Astrocyte of the spinal cord (primary cell): Measurements from ENCODE around the gene NEK9.

Experiments used
- DNase-seq: peaks from one replicate; pipeline ENCODE4 v3.0.0; 2011; ENCODE audit warnings: low read depth, low spot score
- H3K4me3 ChIP-seq: 2 replicates; pipeline ENCODE4 v1.5.1; 2011; ENCODE audit warnings: low read depth, mild to moderate bottlenecking, low read length, moderate library complexity
- CTCF ChIP-seq: IDR thresholded peaks from 2 replicates; pipeline ENCODE4 v1.5.1; 2012; ENCODE audit warnings: low read depth, mild to moderate bottlenecking, low read length, inconsistent platforms
- in situ Hi-C: cut with HindIII; loops from 2 replicates; pipeline ENCODE4 v1.10.0; 2017; ENCODE audit warnings: low sequenced_read_pairs

NEK9 gene

GRCh38 chr14:75042035-75042434 is 84.8 kb downstream of the NEK9 start:
- DNase-seq = peak; percentile 45
- no peak for TF ChIP-seq CTCF
- in situ Hi-C loops = no loop called here
- no peak overlapping the region for H3K4me3 ChIP-seq

DNA sequence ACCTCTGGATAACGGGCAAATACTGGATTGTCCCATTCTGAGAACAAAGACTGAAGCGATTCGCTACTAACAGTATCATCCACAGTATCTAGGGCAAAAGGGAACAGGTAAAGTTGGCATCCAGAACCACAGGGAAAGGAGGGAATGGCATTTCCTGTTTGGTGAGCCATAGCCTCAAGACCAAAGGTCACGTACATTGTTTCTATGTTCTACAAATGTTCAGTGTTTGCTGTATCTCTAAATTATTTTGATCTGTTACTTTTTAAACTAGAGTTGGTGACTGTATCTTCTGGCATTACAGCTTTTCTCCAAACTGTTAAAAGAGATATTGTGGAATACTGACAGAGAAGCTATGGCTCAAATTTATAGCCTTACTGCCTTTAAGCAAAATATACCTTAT is 85.2 kb downstream of the NEK9 start:
- TF ChIP-seq CTCF = no peak
- in situ Hi-C loops = no loop called here
- no peak overlapping the region for H3K4me3 ChIP-seq
- DNase-seq = no peak

- in situ Hi-C loops = no loop called here
- TF ChIP-seq CTCF = no peak
Observed at GRCh38 chr14:75040959-75041358, 85.9 kb downstream of the NEK9 start.

GRCh38 chr14:75040507-75040906 is 86.3 kb downstream of the NEK9 start:
- H3K4me3 ChIP-seq = no peak overlapping the region
- in situ Hi-C loops = no loop called here
- no peak for DNase-seq
- no peak for TF ChIP-seq CTCF

More at GRCh38 chr14:75040959-75041358, 85.9 kb downstream of the NEK9 start:
- H3K4me3 ChIP-seq = no peak overlapping the region
- DNase-seq = no peak

GRCh38 chr14:75032939-75033338 is 93.9 kb downstream of the NEK9 start:
- no peak for DNase-seq
- no peak overlapping the region for H3K4me3 ChIP-seq
- in situ Hi-C loops = no loop called here
- TF ChIP-seq CTCF = no peak

DNA sequence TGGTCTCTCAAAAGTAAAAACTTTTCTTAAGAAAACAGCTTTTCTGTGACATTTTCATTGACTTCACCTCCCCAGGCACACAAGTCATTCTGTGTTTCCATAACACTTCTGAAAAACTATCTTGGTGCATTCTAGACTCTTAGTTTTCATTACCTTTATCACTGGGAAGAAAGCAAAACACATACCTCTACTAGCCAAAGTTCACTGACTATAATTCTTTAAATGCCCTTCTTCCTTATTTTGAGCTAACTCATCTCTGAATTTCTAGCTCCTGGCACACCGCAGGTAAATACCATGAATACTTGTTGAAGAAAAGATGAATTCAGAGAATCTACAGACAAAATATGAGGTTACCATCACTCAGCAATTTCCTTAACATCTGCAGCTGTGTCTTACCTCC is 96.7 kb downstream of the NEK9 start:
- DNase-seq = no peak
- in situ Hi-C loops = no loop called here
- H3K4me3 ChIP-seq = no peak overlapping the region
- no peak for TF ChIP-seq CTCF
